GM21825 (cell line): Measurements from ENCODE around the gene LMX1A.

ENCODE experiments used
- ATAC-seq: cut with Tn5 transposase; IDR thresholded peaks from one replicate; pipeline ENCODE4 v1.9.1; 2021; ENCODE audit warnings: mild to moderate bottlenecking, moderate library complexity; ENCODE audit not compliant: unreplicated experiment

Gene LMX1A

DNA sequence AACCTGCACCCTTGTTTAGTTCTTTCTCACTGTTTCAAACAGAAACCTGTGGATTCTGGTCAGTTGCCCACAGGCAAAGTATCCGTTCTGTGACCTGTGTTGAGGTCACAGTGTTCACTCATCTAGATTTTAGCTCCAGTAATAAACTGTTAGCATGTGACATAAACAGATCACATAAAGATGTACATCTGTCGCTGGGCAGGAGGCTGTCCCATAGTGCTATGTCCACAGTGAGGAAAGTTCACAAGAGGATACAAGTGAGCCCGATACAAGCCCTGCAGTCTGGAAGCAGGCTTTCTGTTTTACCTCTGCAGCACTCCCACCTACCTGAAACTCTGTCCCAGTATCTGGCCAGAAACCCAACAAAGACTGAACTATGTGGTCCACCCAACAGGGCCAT, 28.4 kb downstream of the LMX1A start:
- no peak for ATAC-seq

GRCh38 chr1:165327538-165327937, 29.0 kb downstream of the LMX1A start:
- ATAC-seq: no peak

- no peak for ATAC-seq
Measured at GRCh38 chr1:165325460-165326203, 30.9 kb downstream of the LMX1A start.

DNA sequence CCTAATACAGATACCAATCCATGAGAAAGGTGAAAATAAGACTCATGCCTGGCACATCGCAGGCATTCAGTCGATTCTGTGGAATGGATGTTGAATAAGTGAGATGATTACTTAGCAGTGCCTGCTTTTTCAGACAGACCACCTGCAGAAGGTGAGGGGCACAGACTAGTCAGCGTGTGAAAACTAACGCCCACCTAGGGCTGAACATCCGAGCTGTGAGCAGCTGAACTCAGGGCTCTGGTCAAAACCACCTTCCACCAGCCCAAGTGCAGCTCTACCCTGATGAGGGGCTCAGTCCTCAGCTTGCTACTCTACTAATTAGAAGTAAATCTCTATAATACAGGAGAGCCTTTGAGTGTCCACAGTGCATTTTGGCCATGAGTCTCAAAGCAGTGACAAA, 32.5 kb downstream of the LMX1A start:
- no peak for ATAC-seq

DNA sequence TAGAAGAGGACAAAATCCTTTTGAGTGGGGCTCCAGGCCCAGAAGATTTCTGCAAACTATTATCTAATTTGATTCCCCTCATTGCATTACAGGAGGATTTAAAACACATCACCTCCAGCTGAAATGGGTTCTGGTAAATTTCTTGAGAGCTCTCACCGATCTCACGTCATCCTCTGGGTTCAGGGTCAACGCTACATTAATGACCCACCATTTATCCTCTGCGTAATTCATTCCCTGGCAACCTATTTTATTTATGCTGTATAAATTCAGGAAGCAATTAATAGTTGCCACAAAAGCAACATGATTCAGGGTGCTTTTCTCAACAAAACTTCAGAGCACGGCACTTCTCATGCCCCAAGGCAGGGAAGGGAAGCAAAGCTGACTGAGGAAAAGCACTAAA, 38.9 kb downstream of the LMX1A start:
- no peak for ATAC-seq

DNA sequence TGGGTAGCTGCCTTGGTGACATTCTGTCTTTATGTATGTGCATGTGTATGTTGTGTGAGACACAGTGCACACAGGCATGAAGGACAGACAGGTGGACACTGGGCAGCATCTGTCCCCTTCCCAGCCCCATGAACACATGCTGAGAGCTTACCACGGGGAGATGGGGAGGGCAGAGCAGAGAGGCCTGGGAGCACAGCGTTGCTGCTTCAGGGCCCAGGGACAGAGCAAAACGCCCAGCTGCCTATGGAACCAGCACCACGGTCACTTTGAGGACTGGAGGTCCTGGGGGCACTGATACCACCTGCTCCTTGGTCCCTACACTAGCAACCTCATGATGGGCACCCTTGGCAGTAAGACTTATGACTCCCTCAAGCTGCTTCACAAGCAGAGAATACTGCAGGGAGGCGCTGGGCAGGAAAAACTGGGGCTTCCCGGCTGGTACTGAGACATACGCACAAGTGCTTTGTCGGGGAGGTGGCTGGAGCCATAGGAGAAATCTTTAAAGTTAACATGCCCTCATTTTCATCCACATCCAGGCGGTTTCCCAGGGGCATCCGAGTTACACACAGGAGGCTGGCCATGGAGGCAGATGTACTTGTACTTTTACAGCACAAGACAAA, 40.3 kb downstream of the LMX1A start:
- ATAC-seq: no peak

DNA sequence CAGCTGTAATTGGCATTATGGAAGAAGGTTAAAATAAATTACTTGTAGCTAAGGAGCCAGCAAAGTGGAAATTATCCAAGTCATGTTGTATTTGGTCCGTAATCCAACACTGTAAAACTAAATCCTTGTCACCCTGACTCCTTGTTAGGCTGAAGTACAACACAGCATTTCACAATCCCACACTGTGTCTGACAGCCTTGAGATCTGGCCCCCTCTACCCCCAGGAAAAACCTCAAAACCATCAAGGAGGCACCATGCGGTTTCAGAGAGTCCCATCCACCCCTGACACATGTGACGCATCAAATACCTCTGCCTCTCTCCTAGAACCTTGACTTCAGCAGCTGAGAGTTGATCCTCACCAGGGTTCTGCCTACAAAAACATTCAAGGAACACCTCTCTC, 41.0 kb downstream of the LMX1A start:
- no peak for ATAC-seq

DNA sequence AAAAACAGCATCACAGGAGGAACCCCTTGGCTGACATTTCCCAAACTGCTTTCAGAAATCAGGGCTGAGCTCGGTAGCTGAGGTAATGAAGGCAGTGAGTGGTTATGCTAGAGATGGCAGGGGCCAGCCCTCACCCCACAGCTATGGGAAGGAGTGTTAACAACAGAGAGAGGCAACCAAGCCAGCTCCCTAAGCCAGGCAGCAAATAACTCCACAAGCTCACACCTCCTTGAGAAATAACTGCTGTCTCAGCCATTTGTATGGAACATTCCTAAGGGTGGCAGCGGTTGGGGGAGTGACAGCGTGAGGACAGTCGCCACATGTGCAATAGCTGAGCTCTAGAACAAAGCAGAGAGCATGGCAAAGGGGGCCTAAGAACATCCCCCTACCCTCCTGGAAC, 42.6 kb downstream of the LMX1A start:
- ATAC-seq: no peak

DNA sequence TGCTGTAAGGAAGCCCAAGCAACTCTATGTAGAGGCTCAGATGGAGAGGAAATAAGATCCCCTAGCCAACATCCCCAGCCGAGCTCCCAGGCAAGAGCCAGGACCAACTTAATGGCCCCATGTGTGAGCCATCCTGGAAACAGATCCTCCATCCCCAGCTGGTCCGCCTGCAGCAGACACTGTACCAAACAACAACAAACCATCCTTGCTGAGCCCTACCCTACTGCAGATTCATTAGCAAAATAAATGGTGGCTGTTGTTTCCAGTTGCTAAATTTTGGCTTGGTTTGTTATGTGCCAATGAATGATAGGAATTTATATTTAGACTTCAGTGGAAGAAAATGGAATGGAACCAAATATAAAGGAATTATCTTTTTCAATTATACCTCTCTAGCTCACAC, 43.9 kb downstream of the LMX1A start:
- ATAC-seq: no peak

GRCh38 chr1:165306543-165307434, 49.7 kb downstream of the LMX1A start:
- ATAC-seq: no peak

GRCh38 chr1:165303386-165303785, 53.1 kb downstream of the LMX1A start:
- ATAC-seq: no peak

DNA sequence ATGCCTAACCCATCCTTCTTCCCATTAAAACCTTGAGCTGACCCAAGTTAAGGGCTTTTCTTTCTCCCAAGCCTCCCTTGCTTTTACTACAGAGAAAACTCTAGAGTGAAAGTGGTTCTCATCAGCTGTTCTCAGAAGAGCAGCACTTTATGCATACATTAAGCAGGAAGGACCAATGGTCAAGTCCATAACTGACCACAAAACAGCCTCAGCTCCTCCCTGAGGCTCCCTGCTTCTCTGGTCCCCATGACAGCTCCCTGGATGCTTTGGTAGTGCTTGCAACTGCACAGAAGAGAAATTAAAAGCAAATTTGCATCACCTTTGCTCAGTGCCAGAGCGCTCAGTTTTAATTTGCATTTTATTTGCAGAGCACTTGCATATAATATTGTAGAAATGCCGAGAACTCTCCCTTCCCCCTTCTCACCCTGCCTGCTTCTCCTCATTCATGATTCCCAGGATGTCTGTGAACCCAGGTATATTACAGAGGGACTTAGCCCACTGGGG, 56.1 kb downstream of the LMX1A start:
- no peak for ATAC-seq

GRCh38 chr1:165298203-165298820, 58.2 kb downstream of the LMX1A start:
- no peak for ATAC-seq

DNA sequence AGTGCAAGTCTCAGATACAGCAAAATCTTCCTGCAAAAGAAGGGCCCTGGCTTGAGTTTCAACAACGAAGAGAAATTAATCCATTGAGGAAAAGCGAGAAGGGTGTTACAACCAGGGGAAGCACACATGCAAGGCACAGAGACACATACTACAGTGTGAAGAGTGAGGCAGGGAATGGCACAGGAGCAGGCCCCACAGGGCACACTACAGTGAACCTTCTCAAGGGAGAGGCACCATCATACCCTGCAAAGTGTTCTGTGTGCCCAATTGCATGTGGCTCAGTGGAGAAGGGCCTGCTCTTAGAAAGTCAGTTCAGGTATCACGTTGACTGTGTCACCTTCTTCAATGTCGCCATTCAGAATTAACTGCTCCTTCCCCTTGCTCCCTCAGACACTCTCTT, 60.3 kb downstream of the LMX1A start:
- ATAC-seq: no peak

GRCh38 chr1:165290148-165290547, 66.4 kb downstream of the LMX1A start:
- no peak for ATAC-seq

- ATAC-seq: no peak
Measured at GRCh38 chr1:165289556-165289955, 67.0 kb downstream of the LMX1A start.

- no peak for ATAC-seq
Measured at GRCh38 chr1:165288350-165289120, 68.0 kb downstream of the LMX1A start.

DNA sequence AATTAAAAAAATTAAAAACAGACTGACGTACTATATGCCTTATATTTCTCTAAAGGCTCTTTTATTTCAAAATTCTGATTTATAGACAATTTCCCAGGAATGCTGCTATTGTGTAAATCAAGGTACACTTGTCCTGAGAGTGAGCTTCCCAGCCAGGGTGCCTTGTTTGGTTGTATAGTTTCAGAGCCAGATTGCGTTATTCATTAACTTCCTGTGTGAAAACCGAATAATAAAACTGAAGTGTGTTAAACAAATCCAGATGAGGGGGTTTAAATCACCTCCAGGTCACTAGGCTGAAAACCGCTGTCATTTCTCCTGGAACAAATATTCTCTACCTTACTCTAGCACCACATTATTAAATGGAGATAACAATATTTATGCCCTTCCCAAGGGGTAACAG, 68.7 kb downstream of the LMX1A start:
- no peak for ATAC-seq

DNA sequence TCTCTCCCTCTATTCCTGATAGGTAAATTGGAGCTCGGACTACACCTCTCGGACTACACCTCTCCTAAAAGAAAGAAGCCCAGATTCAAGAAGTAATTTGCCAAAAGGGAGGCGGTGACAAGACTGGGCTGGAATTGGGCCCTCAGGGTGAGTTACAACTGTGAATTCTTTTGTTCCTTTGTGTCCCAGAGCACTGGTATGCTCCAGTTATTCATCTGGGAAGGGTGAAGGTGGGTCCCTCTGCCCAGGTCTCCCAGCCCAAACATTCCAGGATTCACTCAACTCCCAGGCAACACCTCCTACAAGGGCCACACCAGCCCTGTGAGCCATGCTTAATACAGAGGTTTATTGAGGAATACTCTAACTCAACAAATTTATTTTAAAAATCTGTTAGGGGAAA, 69.2 kb downstream of the LMX1A start:
- no peak for ATAC-seq

DNA sequence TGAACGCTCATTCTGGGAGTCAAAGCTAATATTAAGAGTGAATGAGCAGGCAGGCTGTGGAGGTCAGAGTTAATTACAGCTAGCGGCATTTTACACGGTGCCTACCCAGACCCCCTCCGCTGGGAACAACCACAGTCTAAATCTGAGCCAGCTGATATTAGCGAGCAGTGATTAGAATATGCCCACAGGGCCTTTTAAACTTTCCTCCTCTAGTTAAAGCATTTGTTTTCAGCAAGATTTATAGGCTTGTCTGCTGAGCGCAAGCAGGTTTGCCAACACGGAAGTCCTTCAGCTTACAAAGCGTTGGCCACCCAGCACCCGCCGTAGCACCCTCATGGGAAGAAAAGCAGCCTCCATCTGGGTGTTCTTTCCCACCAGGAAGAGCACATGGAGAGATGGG, 72.1 kb downstream of the LMX1A start:
- no peak for ATAC-seq
